ENCODE measurements around the gene ATXN7L3B. TPM values are rescaled to one million over a fixed set of nuclear protein-coding genes. Genes with fewer than 3 reads are reported as not detected.

Gene ATXN7L3B
- total RNA-seq, 1 experiment from 2014 or later, result 18.0 TPM

DNA sequence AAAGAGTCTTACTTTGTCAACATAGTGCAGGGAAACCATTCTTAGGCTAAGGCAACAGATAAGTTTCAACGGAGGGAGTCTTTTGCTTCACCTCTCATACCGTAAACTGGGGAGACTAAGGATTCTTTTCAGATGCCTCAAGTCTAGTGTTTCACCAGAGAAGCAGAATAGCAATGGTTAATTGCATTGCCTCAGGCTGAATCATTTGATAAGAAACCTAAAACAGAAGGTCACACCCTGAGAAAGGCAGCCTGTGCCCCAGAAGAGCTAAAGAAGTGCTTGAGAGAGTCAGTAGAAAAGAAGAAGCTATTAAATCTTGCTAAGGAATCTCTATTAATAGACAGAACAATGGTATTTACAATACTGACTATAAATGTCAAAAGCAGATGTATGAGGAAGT, 21.8 kb upstream of the ATXN7L3B start:
- H3K36me3 ChIP-seq (ENCODE audit: control insufficient read depth, insufficient read depth, low read length), result no peaks in the 10 kb centered on the region
- no peak overlapping the region for H3K4me3 ChIP-seq (ENCODE audit: low read depth in 2 of 2, low read length in 2 of 2)
- in situ Hi-C loops (cut with HindIII; ENCODE audit: low pct_unique_long_range_greater_than_20kb, low sequenced_read_pairs) (no loop called here), intact Hi-C loops (cut with micrococcal nuclease; ENCODE audit: unreplicated experiment) (no loop called here)
- ATAC-seq, result no peak
- BruUV-seq (replicated peaks), result no TSS peak
- TF ChIP-seq SIN3A (IDR thresholded peaks at IDR 0.05; ENCODE audit: borderline replicate concordance, insufficient read depth, low read depth, low read length), result no peak
- no peak for TF ChIP-seq POLR2AphosphoS5 (IDR thresholded peaks at IDR 0.05; ENCODE audit: low read depth, low read length)
- TF ChIP-seq, protein P1, sequence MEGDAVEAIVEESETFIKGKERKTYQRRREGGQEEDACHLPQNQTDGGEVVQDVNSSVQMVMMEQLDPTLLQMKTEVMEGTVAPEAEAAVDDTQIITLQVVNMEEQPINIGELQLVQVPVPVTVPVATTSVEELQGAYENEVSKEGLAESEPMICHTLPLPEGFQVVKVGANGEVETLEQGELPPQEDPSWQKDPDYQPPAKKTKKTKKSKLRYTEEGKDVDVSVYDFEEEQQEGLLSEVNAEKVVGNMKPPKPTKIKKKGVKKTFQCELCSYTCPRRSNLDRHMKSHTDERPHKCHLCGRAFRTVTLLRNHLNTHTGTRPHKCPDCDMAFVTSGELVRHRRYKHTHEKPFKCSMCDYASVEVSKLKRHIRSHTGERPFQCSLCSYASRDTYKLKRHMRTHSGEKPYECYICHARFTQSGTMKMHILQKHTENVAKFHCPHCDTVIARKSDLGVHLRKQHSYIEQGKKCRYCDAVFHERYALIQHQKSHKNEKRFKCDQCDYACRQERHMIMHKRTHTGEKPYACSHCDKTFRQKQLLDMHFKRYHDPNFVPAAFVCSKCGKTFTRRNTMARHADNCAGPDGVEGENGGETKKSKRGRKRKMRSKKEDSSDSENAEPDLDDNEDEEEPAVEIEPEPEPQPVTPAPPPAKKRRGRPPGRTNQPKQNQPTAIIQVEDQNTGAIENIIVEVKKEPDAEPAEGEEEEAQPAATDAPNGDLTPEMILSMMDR (IDR thresholded peaks at IDR 0.05), result no peak
- TF ChIP-seq, protein P2, sequence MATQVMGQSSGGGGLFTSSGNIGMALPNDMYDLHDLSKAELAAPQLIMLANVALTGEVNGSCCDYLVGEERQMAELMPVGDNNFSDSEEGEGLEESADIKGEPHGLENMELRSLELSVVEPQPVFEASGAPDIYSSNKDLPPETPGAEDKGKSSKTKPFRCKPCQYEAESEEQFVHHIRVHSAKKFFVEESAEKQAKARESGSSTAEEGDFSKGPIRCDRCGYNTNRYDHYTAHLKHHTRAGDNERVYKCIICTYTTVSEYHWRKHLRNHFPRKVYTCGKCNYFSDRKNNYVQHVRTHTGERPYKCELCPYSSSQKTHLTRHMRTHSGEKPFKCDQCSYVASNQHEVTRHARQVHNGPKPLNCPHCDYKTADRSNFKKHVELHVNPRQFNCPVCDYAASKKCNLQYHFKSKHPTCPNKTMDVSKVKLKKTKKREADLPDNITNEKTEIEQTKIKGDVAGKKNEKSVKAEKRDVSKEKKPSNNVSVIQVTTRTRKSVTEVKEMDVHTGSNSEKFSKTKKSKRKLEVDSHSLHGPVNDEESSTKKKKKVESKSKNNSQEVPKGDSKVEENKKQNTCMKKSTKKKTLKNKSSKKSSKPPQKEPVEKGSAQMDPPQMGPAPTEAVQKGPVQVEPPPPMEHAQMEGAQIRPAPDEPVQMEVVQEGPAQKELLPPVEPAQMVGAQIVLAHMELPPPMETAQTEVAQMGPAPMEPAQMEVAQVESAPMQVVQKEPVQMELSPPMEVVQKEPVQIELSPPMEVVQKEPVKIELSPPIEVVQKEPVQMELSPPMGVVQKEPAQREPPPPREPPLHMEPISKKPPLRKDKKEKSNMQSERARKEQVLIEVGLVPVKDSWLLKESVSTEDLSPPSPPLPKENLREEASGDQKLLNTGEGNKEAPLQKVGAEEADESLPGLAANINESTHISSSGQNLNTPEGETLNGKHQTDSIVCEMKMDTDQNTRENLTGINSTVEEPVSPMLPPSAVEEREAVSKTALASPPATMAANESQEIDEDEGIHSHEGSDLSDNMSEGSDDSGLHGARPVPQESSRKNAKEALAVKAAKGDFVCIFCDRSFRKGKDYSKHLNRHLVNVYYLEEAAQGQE (IDR thresholded peaks at IDR 0.05; ENCODE audit: insufficient read depth in 1 of 2, low read depth in 2 of 2, low read length in 1 of 2), result no peak
- no peak for TF ChIP-seq TCF7L2 (IDR thresholded peaks at IDR 0.05; ENCODE audit: low read depth, low read length)
- CTCF ChIA-PET, result no interaction called here
- H3K9me3 ChIP-seq (ENCODE audit: control insufficient read depth, insufficient read depth, low read depth, low read length), result no peaks in the 10 kb centered on the region
- H3K27ac ChIP-seq (ENCODE audit: low read length), result no peak overlapping the region
- no peaks in the 10 kb centered on the region; the same call in 1 of the 2 replicates for H3K27me3 ChIP-seq (ENCODE audit: control insufficient read depth, insufficient read depth, low read length)
- DNase-seq (ENCODE audit: low read depth, low spot score), result no peak
- no peaks in the 10 kb centered on the region for H3K4me1 ChIP-seq (ENCODE audit: control insufficient read depth, insufficient read depth, low read length)
- POLR2A ChIA-PET, result no interaction called here

DNA sequence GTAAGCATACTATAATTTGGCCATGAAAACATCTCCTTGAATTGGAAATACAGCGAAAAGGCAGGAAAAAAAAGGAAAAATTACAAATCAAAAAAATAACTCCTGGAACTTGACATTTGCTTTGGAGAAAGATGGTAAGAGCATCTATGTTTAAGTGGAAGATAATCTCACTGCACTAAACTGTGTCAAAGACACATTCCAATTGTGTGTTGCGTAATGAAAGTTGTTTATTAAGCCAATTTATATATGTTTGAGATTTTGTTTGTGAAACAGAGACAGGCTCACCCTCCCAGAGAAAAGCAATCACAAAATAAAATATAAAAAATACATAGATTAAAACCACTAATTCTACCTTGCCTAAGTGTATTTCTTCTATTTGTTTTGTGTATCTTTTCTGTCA, 11.1 kb upstream of the ATXN7L3B start:
- Histone ChIP-seq H3K4me3 (ENCODE audit: low read depth in 2 of 2, low read length in 2 of 2) (no peak overlapping the region), H3K36me3 (ENCODE audit: control insufficient read depth, insufficient read depth, low read length) (no peaks in the 10 kb centered on the region), H3K27ac (ENCODE audit: low read length) (no peak overlapping the region), H3K27me3 (ENCODE audit: control insufficient read depth, insufficient read depth, low read length) (no peaks in the 10 kb centered on the region; the same call in 1 of the 2 replicates), H3K4me1 (ENCODE audit: control insufficient read depth, insufficient read depth, low read length) (no peaks in the 10 kb centered on the region), H3K9me3 (ENCODE audit: control insufficient read depth, insufficient read depth, low read depth, low read length) (no peaks in the 10 kb centered on the region)
- CTCF ChIA-PET, result no interaction called here
- POLR2A ChIA-PET, result no interaction called here
- intact Hi-C loops (cut with micrococcal nuclease; ENCODE audit: unreplicated experiment) (no loop called here), in situ Hi-C loops (cut with HindIII; ENCODE audit: low pct_unique_long_range_greater_than_20kb, low sequenced_read_pairs) (no loop called here)
- no peak for ATAC-seq
- no TSS peak for BruUV-seq (replicated peaks)
- DNase-seq (ENCODE audit: low read depth, low spot score), result no peak
- TF ChIP-seq SIN3A (IDR thresholded peaks at IDR 0.05; ENCODE audit: borderline replicate concordance, insufficient read depth, low read depth, low read length) (no peak), POLR2AphosphoS5 (IDR thresholded peaks at IDR 0.05; ENCODE audit: low read depth, low read length) (no peak), TCF7L2 (IDR thresholded peaks at IDR 0.05; ENCODE audit: low read depth, low read length) (no peak)
- TF ChIP-seq, protein P2 (IDR thresholded peaks at IDR 0.05; ENCODE audit: insufficient read depth in 1 of 2, low read depth in 2 of 2, low read length in 1 of 2), result no peak
- TF ChIP-seq, protein P1 (IDR thresholded peaks at IDR 0.05), result no peak
